H9 (cell line): ENCODE measurements around the gene KIAA1143. TPM values are rescaled to one million over a fixed set of nuclear protein-coding genes. Genes with fewer than 3 reads are reported as not detected.

ENCODE experiments used
- DNase-seq: peaks from one replicate; pipeline ENCODE4 v3.0.0-alpha.2; 2017
- H2AFZ ChIP-seq: one replicate; pipeline ENCODE4 v1.6.1; 2013; ENCODE audit warnings: mild to moderate bottlenecking, low read length, control low read depth, moderate library complexity
- H2AK5ac ChIP-seq: 2 replicates; pipeline ENCODE4 v1.6.1; 2013; ENCODE audit warnings: low read length, control low read depth, mixed read lengths; ENCODE audit not compliant: insufficient read length
- H2BK120ac ChIP-seq: one replicate; pipeline ENCODE4 v1.6.1; 2013; ENCODE audit warnings: low read depth, mild to moderate bottlenecking, low read length, control low read depth, inconsistent platforms; ENCODE audit not compliant: poor library complexity, severe bottlenecking
- H2BK12ac ChIP-seq: 2 replicates; pipeline ENCODE4 v1.6.1; 2013; ENCODE audit warnings: low read length, control low read depth, mixed read lengths, low read depth; ENCODE audit not compliant: insufficient read length
- H2BK15ac ChIP-seq: 2 replicates; pipeline ENCODE4 v1.6.1; 2013; ENCODE audit warnings: low read depth, low read length, control low read depth
- H2BK20ac ChIP-seq: one replicate; pipeline ENCODE4 v1.6.1; 2013; ENCODE audit warnings: low read depth, mild to moderate bottlenecking, low read length, control low read depth, inconsistent platforms; ENCODE audit not compliant: poor library complexity, severe bottlenecking
- H2BK5ac ChIP-seq: 2 replicates; pipeline ENCODE4 v1.6.1; 2013; ENCODE audit warnings: low read length, control low read depth, mixed read lengths; ENCODE audit not compliant: insufficient read length
- H3K14ac ChIP-seq: 2 replicates; pipeline ENCODE4 v1.6.1; 2013; ENCODE audit warnings: low read length, control low read depth; ENCODE audit not compliant: insufficient read depth
- H3K18ac ChIP-seq: 2 replicates; pipeline ENCODE4 v1.6.1; 2013; ENCODE audit warnings: low read depth, mild to moderate bottlenecking, mixed read lengths, low read length, control low read depth; ENCODE audit not compliant: insufficient read length
- H3K23ac ChIP-seq: 2 replicates; pipeline ENCODE4 v1.6.1; 2013; ENCODE audit warnings: low read length, control low read depth, mixed read lengths, low read depth; ENCODE audit not compliant: insufficient read length
- H3K23me2 ChIP-seq: 2 replicates; pipeline ENCODE4 v1.6.1; 2013; ENCODE audit warnings: low read depth, mild to moderate bottlenecking, mixed read lengths, low read length, control low read depth; ENCODE audit not compliant: insufficient read length, poor library complexity, severe bottlenecking
- H3K27ac ChIP-seq: 2 replicates; pipeline ENCODE4 v1.5.1; 2013; ENCODE audit warnings: low read length, control low read depth, mixed read lengths, low read depth; ENCODE audit not compliant: insufficient read length
- H3K27me3 ChIP-seq: 2 replicates; pipeline ENCODE4 v1.6.1; 2013; ENCODE audit warnings: low read length, control low read depth, inconsistent platforms; ENCODE audit not compliant: insufficient read depth
- H3K4ac ChIP-seq: 2 replicates; pipeline ENCODE4 v1.6.1; 2013; ENCODE audit warnings: low read depth, mild to moderate bottlenecking, control low read depth, inconsistent platforms, low read length, moderate library complexity
- H3K4me1 ChIP-seq: 2 replicates; pipeline ENCODE4 v1.6.1; 2013; ENCODE audit warnings: low read length, control low read depth, inconsistent platforms; ENCODE audit not compliant: insufficient read depth
- H3K4me2 ChIP-seq: 2 replicates; pipeline ENCODE4 v1.6.1; 2013; ENCODE audit warnings: low read length, control low read depth, mixed read lengths; ENCODE audit not compliant: insufficient read length, insufficient read depth
- H3K56ac ChIP-seq: 2 replicates; pipeline ENCODE4 v1.6.1; 2013; ENCODE audit warnings: low read depth, mild to moderate bottlenecking, mixed read lengths, low read length, control low read depth; ENCODE audit not compliant: insufficient read length
- H3K79me1 ChIP-seq: 2 replicates; pipeline ENCODE4 v1.6.1; 2013; ENCODE audit warnings: low read depth, mild to moderate bottlenecking, moderate library complexity, low read length, control low read depth, inconsistent platforms; ENCODE audit not compliant: insufficient read depth, poor library complexity, severe bottlenecking
- H3K79me2 ChIP-seq: 2 replicates; pipeline ENCODE4 v1.6.1; 2013; ENCODE audit warnings: low read length, control low read depth, inconsistent platforms; ENCODE audit not compliant: insufficient read depth
- H3K9ac ChIP-seq: 2 replicates; pipeline ENCODE4 v1.6.1; 2013; ENCODE audit warnings: low read length, control low read depth, mixed read lengths; ENCODE audit not compliant: insufficient read length; ENCODE audit errors: extremely low read depth
- H3K9me3 ChIP-seq: one replicate; pipeline ENCODE4 v1.6.1; 2013; ENCODE audit warnings: low read depth, low read length, inconsistent platforms; ENCODE audit not compliant: control insufficient read depth
- H3T11ph ChIP-seq: one replicate; pipeline ENCODE4 v1.6.1; 2013; ENCODE audit warnings: mild to moderate bottlenecking, low read length, control low read depth, inconsistent platforms
- H4K20me1 ChIP-seq: one replicate; pipeline ENCODE4 v1.6.1; 2013; ENCODE audit not compliant: control insufficient read depth, insufficient read length, insufficient read depth
- H4K5ac ChIP-seq: 2 replicates; pipeline ENCODE4 v1.6.1; 2013; ENCODE audit warnings: low read depth, mild to moderate bottlenecking, mixed read lengths, low read length, control low read depth; ENCODE audit not compliant: insufficient read length
- H4K8ac ChIP-seq: replicated peaks from 2 replicates; pipeline ENCODE4 v1.6.1; 2013; ENCODE audit warnings: low read length, control low read depth, mixed read lengths, low read depth; ENCODE audit not compliant: insufficient read length
- H4K91ac ChIP-seq: 2 replicates; pipeline ENCODE4 v1.6.1; 2013; ENCODE audit warnings: low read depth, mild to moderate bottlenecking, moderate library complexity, mixed read lengths, low read length, control low read depth; ENCODE audit not compliant: insufficient read length
- H3K27ac Mint-ChIP-seq, 3 experiments: 2 replicates in 2 of 3; 3 replicates in 1 of 3; pipeline ENCODE4 v1.8.0; 2020 to 2021; ENCODE audit warnings: mixed read lengths in 3 of 3, mild to moderate bottlenecking in 1 of 3, moderate library complexity in 1 of 3
- H3K27me3 Mint-ChIP-seq: 2 replicates; pipeline ENCODE4 v1.8.0; 2021; ENCODE audit warnings: low read depth, mild to moderate bottlenecking, moderate library complexity, mixed read lengths
- H3K36me3 Mint-ChIP-seq, 3 experiments: 2 replicates in 2 of 3; 3 replicates in 1 of 3; pipeline ENCODE4 v1.8.0; 2020 to 2021; ENCODE audit warnings: low read depth in 3 of 3, mixed read lengths in 3 of 3; ENCODE audit not compliant: insufficient read depth in 1 of 3
- H3K4me1 Mint-ChIP-seq, 2 experiments: 2 replicates each; pipeline ENCODE4 v1.8.0; 2020; ENCODE audit warnings: mixed read lengths in 2 of 2
- H3K4me3 Mint-ChIP-seq, 2 experiments: 2 replicates in 1 of 2; 3 replicates in 1 of 2; pipeline ENCODE4 v1.8.0; 2020 to 2021; ENCODE audit warnings: mild to moderate bottlenecking in 2 of 2, mixed read lengths in 2 of 2, moderate library complexity in 1 of 2
- H3K9me3 Mint-ChIP-seq, 2 experiments: 2 replicates in 1 of 2; 3 replicates in 1 of 2; pipeline ENCODE4 v1.8.0; 2020; ENCODE audit warnings: mild to moderate bottlenecking in 2 of 2, mixed read lengths in 2 of 2, moderate library complexity in 1 of 2
- CTCF ChIP-seq: fragments of 200-600 bp; sonication (generic); conservative IDR thresholded peaks from 3 replicates; pipeline ENCODE4 v1.8.0; 2021; ENCODE audit warnings: antibody characterized with exemption, mild to moderate bottlenecking
- WGBS: extraction: QIAGEN DNeasy Blood & Tissue Kit; methylation state at CpG from one replicate; pipeline ENCODE4 v1.1.7; 2013; ENCODE audit warnings: missing lambda C conversion rate, low lambda C conversion rate, mixed read lengths; ENCODE audit not compliant: insufficient read length; ENCODE audit errors: extremely low coverage; 5-methylcytosine and 5-hydroxymethylcytosine counted together
- total RNA-seq: library from RNA; stranded (reverse); gene quantifications from 2 replicates; pipeline ENCODE4 v1.2.1, GENCODE V29; 2021

The KIAA1143 gene
- total RNA-seq, 1 experiment from 2014 or later = 47.0 TPM

GRCh38 chr3:44782891-44783290 is 21.5 kb upstream of the KIAA1143 start:
- 100% methylated on average over 1 of the region's 4 CpGs for WGBS
- no peak for TF ChIP-seq CTCF

More at GRCh38 chr3:44782891-44783290, 21.5 kb upstream of the KIAA1143 start:
- peak overlapping the region in 1 of 3 experiments; percentile 40; a peak in 2 of 7 replicates for H3K27ac Mint-ChIP-seq
- no peak overlapping the region for H3K4me3 Mint-ChIP-seq
- Histone ChIP-seq H3K79me2 (no peaks in the 10 kb centered on the region), H3K23me2 (no peaks in the 10 kb centered on the region), H3K27ac (no peak overlapping the region), H3K4me1 (no peaks in the 10 kb centered on the region), H2BK20ac (no peak overlapping the region), H3K4ac (no peak overlapping the region), H3K18ac (no peak overlapping the region), H2AFZ (no peak overlapping the region), H2BK120ac (no peak overlapping the region), H2AK5ac (no peak overlapping the region), H4K91ac (no peak overlapping the region), H2BK12ac (no peak overlapping the region), H3K9me3 (no peaks in the 10 kb centered on the region), H3K79me1 (no peaks in the 10 kb centered on the region), H3K14ac (no peak overlapping the region), H4K8ac (no peak overlapping the region), H3K27me3 (no peaks in the 10 kb centered on the region), H3T11ph (no peak overlapping the region), H2BK5ac (no peak overlapping the region), H3K56ac (no peak overlapping the region), H4K20me1 (no peaks in the 10 kb centered on the region), H3K9ac (no peak overlapping the region), H3K23ac (no peak overlapping the region), H2BK15ac (no peak overlapping the region), H3K4me2 (no peak overlapping the region), H4K5ac (no peak overlapping the region)
- DNase-seq = no peak
- no peaks in the 10 kb centered on the region for H3K27me3 Mint-ChIP-seq
- H3K9me3 Mint-ChIP-seq = no peaks in the 10 kb centered on the region
- no peaks in the 10 kb centered on the region for H3K4me1 Mint-ChIP-seq
- H3K36me3 Mint-ChIP-seq = peaks cover 28 to 65% (median 56%) of the 10 kb centered on the region in 3 experiments
